ENCODE measurements around the gene SPATA33.

SPATA33 gene

DNA sequence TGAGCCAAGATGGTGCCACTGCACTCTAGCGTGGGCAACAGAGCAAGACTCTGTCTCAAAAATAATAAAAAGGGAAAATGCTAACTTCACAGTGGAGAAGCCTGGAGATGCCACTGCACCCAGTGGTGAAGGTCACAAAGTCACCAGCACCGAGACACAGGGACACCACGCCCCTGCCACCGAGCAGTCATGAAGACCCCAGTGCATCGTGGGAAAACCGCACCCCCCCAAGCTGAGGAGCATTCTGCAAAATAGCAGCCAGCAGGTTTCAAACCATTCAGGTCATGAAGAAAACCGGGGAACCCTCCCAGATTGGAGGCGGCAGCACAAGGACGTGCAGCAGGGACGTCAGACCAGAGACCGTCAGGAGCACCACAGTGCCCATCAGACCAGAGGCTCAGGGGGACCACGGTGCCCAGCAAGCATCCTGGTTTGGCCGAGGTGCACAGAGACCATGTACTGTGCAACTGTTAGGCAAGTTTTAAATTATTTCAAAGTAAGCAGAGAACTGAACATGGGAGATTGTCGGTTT is 13.8 kb upstream of the SPATA33 start:
- Histone ChIP-seq H2BK120ac (ENCODE audit: low read depth, low read length) (no peak overlapping the region), H3K79me1 (ENCODE audit: low read depth, low read length) (peaks cover 3% of the 10 kb centered on the region), H3K18ac (ENCODE audit: low read length) (no peak overlapping the region)

DNA sequence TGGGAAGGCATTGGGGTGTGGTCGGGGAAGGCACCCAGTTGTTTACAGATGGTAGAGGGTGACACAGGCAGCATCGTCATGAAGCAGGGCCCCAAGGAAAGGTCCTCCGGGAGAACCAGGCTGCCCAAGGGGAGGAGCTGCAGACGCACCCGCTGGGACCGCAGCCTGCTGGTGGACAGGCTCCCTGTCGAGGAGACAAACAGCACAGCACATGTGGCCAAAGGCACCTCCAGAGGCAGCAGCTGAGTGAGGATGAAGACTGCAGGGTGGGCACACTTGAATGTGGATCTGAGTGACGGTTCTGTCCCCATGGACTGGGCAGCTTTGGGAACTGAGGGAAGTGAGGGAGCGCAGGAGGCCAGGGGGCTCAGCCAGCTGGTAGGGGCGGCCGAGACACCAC is 12.5 kb upstream of the SPATA33 start:
- peaks cover 4 to 7% of the 10 kb centered on the region in 2 donors for H3K4me1 ChIP-seq (ENCODE audit: control insufficient read depth in 2 of 2, insufficient read depth in 1 of 2, low read depth in 1 of 2, low read length in 2 of 2)
- no peak overlapping the region for H3K14ac ChIP-seq (ENCODE audit: low read length)
- H3K23ac ChIP-seq (ENCODE audit: low read depth, low read length, poor library complexity): no peak overlapping the region
- H3K9me3 ChIP-seq (replicated peaks in 1 of 2; ENCODE audit: control insufficient read depth in 2 of 2, insufficient read depth in 1 of 2, low read depth in 1 of 2, low read length in 2 of 2): no peaks in the 10 kb centered on the region
- no peak overlapping the region for H3K27ac ChIP-seq (replicated peaks; ENCODE audit: low read length)
- no peak overlapping the region for H3K4ac ChIP-seq (ENCODE audit: low read length)
- H3K27me3 ChIP-seq (ENCODE audit: control insufficient read depth in 3 of 3, insufficient read depth in 3 of 3, low read depth in 1 of 3, low read length in 3 of 3): no peaks in the 10 kb centered on the region
- DNase-seq (ENCODE audit: low spot score): no peak
- no CpG with 5 or more reads among the region's 11 CpGs for WGBS, 2 donors (ENCODE audit: extremely low coverage in 2 of 2, insufficient read length in 2 of 2, insufficient replicate concordance in 1 of 2)
- H2BK15ac ChIP-seq (ENCODE audit: low read length): no peak overlapping the region
- H3K9ac ChIP-seq (ENCODE audit: low read depth, low read length, poor library complexity): no peak overlapping the region
- H3K4me3 ChIP-seq (ENCODE audit: low read length in 2 of 2): peak overlapping the region in 1 of 2 donors; percentile 31
- H4K91ac ChIP-seq (ENCODE audit: low read depth, low read length, poor library complexity): no peak overlapping the region
- no peak overlapping the region for H2BK120ac ChIP-seq (ENCODE audit: low read depth, low read length)
- H2BK12ac ChIP-seq (ENCODE audit: low read length): no peak overlapping the region
- H2AFZ ChIP-seq (ENCODE audit: low read length): no peak overlapping the region
- H4K8ac ChIP-seq (ENCODE audit: low read depth, low read length): no peak overlapping the region
- no peak overlapping the region for H2AK5ac ChIP-seq (ENCODE audit: low read depth, low read length)
- no peak overlapping the region for H3K18ac ChIP-seq (ENCODE audit: low read length)
- H2BK5ac ChIP-seq (ENCODE audit: low read length): no peak overlapping the region
- no peak overlapping the region for H3K4me2 ChIP-seq (ENCODE audit: insufficient read depth, low read length, poor library complexity, severe bottlenecking)
- H3K79me1 ChIP-seq (ENCODE audit: low read depth, low read length): peaks cover 3% of the 10 kb centered on the region
- peaks cover 29 to 49% of the 10 kb centered on the region in 2 donors for H3K36me3 ChIP-seq (replicated peaks in 1 of 2; ENCODE audit: control insufficient read depth in 2 of 2, insufficient read depth in 2 of 2, low read length in 2 of 2)

More for the DNA sequence above, 13.8 kb upstream of the SPATA33 start:
- DNase-seq (ENCODE audit: low spot score): no peak
- H3K9me3 ChIP-seq (replicated peaks in 1 of 2; ENCODE audit: control insufficient read depth in 2 of 2, insufficient read depth in 1 of 2, low read depth in 1 of 2, low read length in 2 of 2): no peaks in the 10 kb centered on the region
- H3K4me3 ChIP-seq (ENCODE audit: low read length in 2 of 2): no peak overlapping the region
- peak overlapping the region; percentile 80 for H3K23ac ChIP-seq (ENCODE audit: low read depth, low read length, poor library complexity)
- H3K4me2 ChIP-seq (ENCODE audit: insufficient read depth, low read length, poor library complexity, severe bottlenecking): no peak overlapping the region
- no peak overlapping the region for H2AK5ac ChIP-seq (ENCODE audit: low read depth, low read length)
- H3K36me3 ChIP-seq (replicated peaks in 1 of 2; ENCODE audit: control insufficient read depth in 2 of 2, insufficient read depth in 2 of 2, low read length in 2 of 2): peaks cover 26 to 40% of the 10 kb centered on the region in 2 donors
- H2BK5ac ChIP-seq (ENCODE audit: low read length): peak overlapping the region; percentile 13
- no peaks in the 10 kb centered on the region for H3K27me3 ChIP-seq (ENCODE audit: control insufficient read depth in 3 of 3, insufficient read depth in 3 of 3, low read depth in 1 of 3, low read length in 3 of 3)
- H3K9ac ChIP-seq (ENCODE audit: low read depth, low read length, poor library complexity): no peak overlapping the region
- no peak overlapping the region for H2BK12ac ChIP-seq (ENCODE audit: low read length)
- no peak overlapping the region for H4K8ac ChIP-seq (ENCODE audit: low read depth, low read length)
- no peak overlapping the region for H3K14ac ChIP-seq (ENCODE audit: low read length)
- H3K4me1 ChIP-seq (ENCODE audit: control insufficient read depth in 2 of 2, insufficient read depth in 1 of 2, low read depth in 1 of 2, low read length in 2 of 2): peaks cover 4 to 7% of the 10 kb centered on the region in 2 donors
- no peak overlapping the region for H2AFZ ChIP-seq (ENCODE audit: low read length)
- no peak overlapping the region for H4K91ac ChIP-seq (ENCODE audit: low read depth, low read length, poor library complexity)
- no peak overlapping the region for H3K27ac ChIP-seq (replicated peaks; ENCODE audit: low read length)
- no CpG with 5 or more reads among the region's 14 CpGs for WGBS, 2 donors (ENCODE audit: extremely low coverage in 2 of 2, insufficient read length in 2 of 2, insufficient replicate concordance in 1 of 2)
- H3K4ac ChIP-seq (ENCODE audit: low read length): no peak overlapping the region
- H2BK15ac ChIP-seq (ENCODE audit: low read length): no peak overlapping the region

DNA sequence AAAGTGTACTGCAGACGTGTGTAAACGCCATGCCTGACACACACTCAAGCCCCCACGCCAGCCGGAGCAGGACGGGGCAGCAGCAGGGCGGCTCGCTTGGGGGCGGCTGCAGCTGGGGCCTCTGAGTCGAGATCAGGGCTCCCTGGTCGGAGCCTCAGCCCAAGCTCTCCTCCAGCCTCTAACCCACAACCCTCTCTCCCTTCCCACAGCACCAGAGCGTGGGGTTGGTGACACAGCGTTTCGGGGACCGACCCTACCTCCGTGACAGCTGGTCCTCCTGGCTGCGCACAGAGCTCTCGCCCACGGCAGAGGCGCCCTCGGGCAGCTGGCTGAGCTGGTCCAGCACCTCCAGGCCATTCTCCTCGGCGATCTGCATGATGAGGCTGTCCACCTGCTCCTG is 11.4 kb upstream of the SPATA33 start:
- Histone ChIP-seq H2BK15ac (ENCODE audit: low read length) (no peak overlapping the region), H3K18ac (ENCODE audit: low read length) (no peak overlapping the region), H3K79me1 (ENCODE audit: low read depth, low read length) (peaks cover 7% of the 10 kb centered on the region), H3K9ac (ENCODE audit: low read depth, low read length, poor library complexity) (no peak overlapping the region), H2AFZ (ENCODE audit: low read length) (no peak overlapping the region), H2BK120ac (ENCODE audit: low read depth, low read length) (no peak overlapping the region), H3K4me3 (ENCODE audit: low read length in 2 of 2) (no peak overlapping the region), H2BK12ac (ENCODE audit: low read length) (no peak overlapping the region), H4K91ac (ENCODE audit: low read depth, low read length, poor library complexity) (no peak overlapping the region), H3K4me1 (ENCODE audit: control insufficient read depth in 2 of 2, insufficient read depth in 1 of 2, low read depth in 1 of 2, low read length in 2 of 2) (peaks cover 0 to 4% of the 10 kb centered on the region in 2 donors), H4K8ac (ENCODE audit: low read depth, low read length) (no peak overlapping the region), H3K23ac (ENCODE audit: low read depth, low read length, poor library complexity) (no peak overlapping the region), H3K4me2 (ENCODE audit: insufficient read depth, low read length, poor library complexity, severe bottlenecking) (no peak overlapping the region), H3K9me3 (replicated peaks in 1 of 2; ENCODE audit: control insufficient read depth in 2 of 2, insufficient read depth in 1 of 2, low read depth in 1 of 2, low read length in 2 of 2) (no peaks in the 10 kb centered on the region), H2BK5ac (ENCODE audit: low read length) (peak overlapping the region; percentile 66), H3K14ac (ENCODE audit: low read length) (no peak overlapping the region), H3K27me3 (ENCODE audit: control insufficient read depth in 3 of 3, insufficient read depth in 3 of 3, low read depth in 1 of 3, low read length in 3 of 3) (no peaks in the 10 kb centered on the region), H3K27ac (replicated peaks; ENCODE audit: low read length) (no peak overlapping the region), H2AK5ac (ENCODE audit: low read depth, low read length) (no peak overlapping the region), H3K36me3 (replicated peaks in 1 of 2; ENCODE audit: control insufficient read depth in 2 of 2, insufficient read depth in 2 of 2, low read length in 2 of 2) (peaks cover 32 to 60% of the 10 kb centered on the region in 2 donors), H3K4ac (ENCODE audit: low read length) (no peak overlapping the region)
- no CpG with 5 or more reads among the region's 22 CpGs for WGBS, 2 donors (ENCODE audit: extremely low coverage in 2 of 2, insufficient read length in 2 of 2, insufficient replicate concordance in 1 of 2)
- no peak for DNase-seq (ENCODE audit: low spot score)

DNA sequence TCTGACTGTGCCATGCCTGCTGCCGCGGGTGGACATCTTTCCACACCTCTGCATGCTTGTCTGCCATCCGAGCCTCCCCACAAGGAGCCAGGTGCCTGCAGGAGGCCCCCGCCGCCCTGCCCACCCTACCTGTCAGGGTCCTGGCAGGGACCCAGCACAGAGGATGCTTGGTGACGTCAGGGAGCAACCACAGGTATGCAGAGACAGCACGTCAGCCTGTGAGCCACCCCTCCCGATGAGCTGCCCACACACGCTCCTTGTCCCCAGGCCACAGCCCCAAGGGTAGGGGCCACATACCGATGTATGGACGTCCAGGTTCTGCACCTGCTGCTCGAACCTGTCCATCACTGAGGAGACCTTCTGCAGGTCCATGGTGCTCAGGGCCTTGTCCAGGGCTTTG is 10.7 kb upstream of the SPATA33 start:
- H3K36me3 ChIP-seq (replicated peaks in 1 of 2; ENCODE audit: control insufficient read depth in 2 of 2, insufficient read depth in 2 of 2, low read length in 2 of 2): peaks cover 36 to 66% of the 10 kb centered on the region in 2 donors
- peak overlapping the region; percentile 73 for H3K23ac ChIP-seq (ENCODE audit: low read depth, low read length, poor library complexity)
- no peak overlapping the region for H4K8ac ChIP-seq (ENCODE audit: low read depth, low read length)
- no peak overlapping the region for H3K4me3 ChIP-seq (ENCODE audit: low read length in 2 of 2)
- no peak overlapping the region for H3K4ac ChIP-seq (ENCODE audit: low read length)
- no peak overlapping the region for H3K9ac ChIP-seq (ENCODE audit: low read depth, low read length, poor library complexity)
- no peak overlapping the region for H2BK120ac ChIP-seq (ENCODE audit: low read depth, low read length)
- no peak overlapping the region for H3K4me2 ChIP-seq (ENCODE audit: insufficient read depth, low read length, poor library complexity, severe bottlenecking)
- peaks cover 0 to 1% of the 10 kb centered on the region in 2 donors for H3K4me1 ChIP-seq (ENCODE audit: control insufficient read depth in 2 of 2, insufficient read depth in 1 of 2, low read depth in 1 of 2, low read length in 2 of 2)
- no peaks in the 10 kb centered on the region for H3K27me3 ChIP-seq (ENCODE audit: control insufficient read depth in 3 of 3, insufficient read depth in 3 of 3, low read depth in 1 of 3, low read length in 3 of 3)
- H3K18ac ChIP-seq (ENCODE audit: low read length): no peak overlapping the region
- no peak overlapping the region for H2BK12ac ChIP-seq (ENCODE audit: low read length)
- H3K14ac ChIP-seq (ENCODE audit: low read length): no peak overlapping the region
- H2BK5ac ChIP-seq (ENCODE audit: low read length): no peak overlapping the region
- no peak overlapping the region for H2BK15ac ChIP-seq (ENCODE audit: low read length)
- H4K91ac ChIP-seq (ENCODE audit: low read depth, low read length, poor library complexity): no peak overlapping the region
- no peak overlapping the region for H2AFZ ChIP-seq (ENCODE audit: low read length)
- no peak overlapping the region for H2AK5ac ChIP-seq (ENCODE audit: low read depth, low read length)
- DNase-seq (ENCODE audit: low spot score): no peak
- H3K9me3 ChIP-seq (replicated peaks in 1 of 2; ENCODE audit: control insufficient read depth in 2 of 2, insufficient read depth in 1 of 2, low read depth in 1 of 2, low read length in 2 of 2): no peaks in the 10 kb centered on the region
- no peak overlapping the region for H3K27ac ChIP-seq (replicated peaks; ENCODE audit: low read length)
- peaks cover 12% of the 10 kb centered on the region for H3K79me1 ChIP-seq (ENCODE audit: low read depth, low read length)
- WGBS, 2 donors (ENCODE audit: extremely low coverage in 2 of 2, insufficient read length in 2 of 2, insufficient replicate concordance in 1 of 2): no CpG with 5 or more reads among the region's 12 CpGs

All from neuronal stem cell (in vitro differentiated cells).